ENCODE results near the gene NID2. TPM values are rescaled to one million over a fixed set of nuclear protein-coding genes. Genes with fewer than 3 reads are reported as not detected.

The NID2 gene
- total and polyA plus RNA-seq, 4 donors = 2.3 to 23.3 (median 10.1) TPM

- H3K4me3 ChIP-seq (ENCODE audit: low read depth in 1 of 3, low read length in 3 of 3) = no peak overlapping the region
- DNase-seq (ENCODE audit: low spot score) = no peak
- no peak for TF ChIP-seq FOXA2 (IDR thresholded peaks at IDR 0.05)
- TF ChIP-seq REST (IDR thresholded peaks at IDR 0.05) = no peak
Measured at GRCh38 chr14:52091928-52092327, 23.1 kb upstream of the NID2 start.

GRCh38 chr14:52090936-52091335, 22.1 kb upstream of the NID2 start:
- no peak overlapping the region for H3K27ac ChIP-seq (ENCODE audit: low read depth in 1 of 2, low read length in 2 of 2)
- peaks cover 0 to 6% (median 1%) of the 10 kb centered on the region in 4 donors for H3K27me3 ChIP-seq (ENCODE audit: control insufficient read depth in 4 of 4, insufficient read depth in 4 of 4, low read length in 3 of 4)
- H3K36me3 ChIP-seq (ENCODE audit: control insufficient read depth in 4 of 4, insufficient read depth in 3 of 4, low read depth in 1 of 4, low read length in 3 of 4) = no peaks in the 10 kb centered on the region
- H3K9ac ChIP-seq (ENCODE audit: low read depth in 1 of 2, low read length in 2 of 2) = no peak overlapping the region
- DNase-seq (ENCODE audit: low spot score) = no peak
- no peaks in the 10 kb centered on the region for H3K4me1 ChIP-seq (ENCODE audit: control insufficient read depth in 4 of 4, insufficient read depth in 4 of 4, low read length in 3 of 4)
- TF ChIP-seq FOXA1 (IDR thresholded peaks at IDR 0.05) (no peak), REST (IDR thresholded peaks at IDR 0.05) (no peak), GABPA (IDR thresholded peaks at IDR 0.05 in 1 of 2, conservative IDR thresholded peaks at IDR 0.05 in 1 of 2) (no peak), NR2F2 (IDR thresholded peaks at IDR 0.05) (no peak), ATF3 (IDR thresholded peaks at IDR 0.05) (no peak), RAD21 (IDR thresholded peaks at IDR 0.05) (no peak), EGR1 (IDR thresholded peaks at IDR 0.05; ENCODE audit: low read depth in 2 of 2) (no peak), ZBTB33 (IDR thresholded peaks at IDR 0.05) (no peak), FOXA2 (IDR thresholded peaks at IDR 0.05) (no peak), RXRA (IDR thresholded peaks at IDR 0.05) (no peak), TAF1 (conservative IDR thresholded peaks at IDR 0.05) (no peak)
- peaks cover 0 to 3% (median 0%) of the 10 kb centered on the region in 4 donors for H3K9me3 ChIP-seq (ENCODE audit: control insufficient read depth in 4 of 4, low read length in 3 of 4)
- 68% methylated on average over 4 of the region's 4 CpGs for WGBS
- no peak overlapping the region for H3K4me3 ChIP-seq (ENCODE audit: low read depth in 1 of 3, low read length in 3 of 3)

More at GRCh38 chr14:52091928-52092327, 23.1 kb upstream of the NID2 start:
- no peak overlapping the region for H3K27ac ChIP-seq (ENCODE audit: low read depth in 1 of 2, low read length in 2 of 2)
- H3K9ac ChIP-seq (ENCODE audit: low read depth in 1 of 2, low read length in 2 of 2) = no peak overlapping the region
- peaks cover 0 to 6% (median 1%) of the 10 kb centered on the region in 4 donors for H3K27me3 ChIP-seq (ENCODE audit: control insufficient read depth in 4 of 4, insufficient read depth in 4 of 4, low read length in 3 of 4)
- no peaks in the 10 kb centered on the region for H3K36me3 ChIP-seq (ENCODE audit: control insufficient read depth in 4 of 4, insufficient read depth in 3 of 4, low read depth in 1 of 4, low read length in 3 of 4)
- peaks cover 0 to 3% (median 0%) of the 10 kb centered on the region in 4 donors for H3K9me3 ChIP-seq (ENCODE audit: control insufficient read depth in 4 of 4, low read length in 3 of 4)
- H3K4me1 ChIP-seq (ENCODE audit: control insufficient read depth in 4 of 4, insufficient read depth in 4 of 4, low read length in 3 of 4) = no peaks in the 10 kb centered on the region

Measured in liver (tissue), 9 donors.